Vagina (tissue), 2 donors: ENCODE data around the gene VPS39.

Experiments used
- CTCF ChIP-seq, 3 experiments: fragments of 450-650 bp in 2 of 3; fragments of 200-600 bp in 1 of 3; sonication (generic) in 1 of 3; IDR thresholded peaks; one replicate each; pipeline ENCODE4 v1.5.1; 2017 to 2019; ENCODE audit warnings: antibody characterized with exemption in 3 of 3, mild to moderate bottlenecking in 2 of 3, moderate library complexity in 2 of 3
- POLR2A ChIP-seq, 2 donors: fragments of 450-650 bp; IDR thresholded peaks; one replicate each; pipeline ENCODE4 v1.6.1; 2017; ENCODE audit warnings: antibody characterized with exemption in 2 of 2, mild to moderate bottlenecking in 2 of 2, moderate library complexity in 2 of 2
- POLR2AphosphoS5 ChIP-seq, 2 donors: sonication (generic); formaldehyde crosslinking; IDR thresholded peaks; one replicate each; pipeline ENCODE4 v1.9.0; 2017; ENCODE audit warnings: antibody characterized with exemption in 2 of 2, mild to moderate bottlenecking in 2 of 2, low read depth in 1 of 2; ENCODE audit not compliant: insufficient read depth in 1 of 2

- TF ChIP-seq CTCF (IDR thresholded peaks at IDR 0.05) (no peak), POLR2A (IDR thresholded peaks at IDR 0.05) (no peak), POLR2AphosphoS5 (IDR thresholded peaks at IDR 0.05; ENCODE audit: insufficient read depth in 1 of 2, low read depth in 1 of 2) (peak in 1 of 2 donors; percentile 14)
Measured at GRCh38 chr15:42118650-42119445, 89.3 kb downstream of the VPS39 start.
